Mesenchymal stem cell (in vitro differentiated cells and primary cell): ENCODE data around the gene CUL4A.

ENCODE experiments used
- DNase-seq: peaks from one replicate; pipeline ENCODE4 v3.0.0-alpha.2; 2013
- H2AFZ ChIP-seq: one replicate; pipeline ENCODE4 v1.6.1; 2013; ENCODE audit warnings: low read depth, mild to moderate bottlenecking, control low read depth, inconsistent platforms, low read length, moderate library complexity
- H2AK5ac ChIP-seq: 2 replicates; pipeline ENCODE4 v1.6.1; 2013; ENCODE audit warnings: low read length, moderate library complexity, mild to moderate bottlenecking, inconsistent platforms; ENCODE audit not compliant: severe bottlenecking
- H2BK120ac ChIP-seq: one replicate; pipeline ENCODE4 v1.6.1; 2013; ENCODE audit warnings: low read depth, mild to moderate bottlenecking, inconsistent platforms, low read length, moderate library complexity
- H2BK12ac ChIP-seq, 2 experiments: one replicate each; pipeline ENCODE4 v1.6.1; 2013; ENCODE audit warnings: inconsistent platforms in 2 of 2, low read length in 2 of 2, mild to moderate bottlenecking in 2 of 2, moderate library complexity in 2 of 2, control low read depth in 1 of 2
- H2BK15ac ChIP-seq: one replicate; pipeline ENCODE4 v1.6.1; 2013; ENCODE audit warnings: mild to moderate bottlenecking, low read depth, inconsistent platforms; ENCODE audit not compliant: poor library complexity, severe bottlenecking
- H2BK5ac ChIP-seq: 2 replicates; pipeline ENCODE4 v1.6.1; 2013; ENCODE audit warnings: low read depth, mild to moderate bottlenecking, low read length, control low read depth, inconsistent platforms; ENCODE audit not compliant: poor library complexity, severe bottlenecking
- H3K14ac ChIP-seq, 2 experiments: one replicate each; pipeline ENCODE4 v1.6.1; 2013; ENCODE audit warnings: inconsistent platforms in 2 of 2, low read length in 2 of 2, control low read depth in 1 of 2, mild to moderate bottlenecking in 1 of 2, moderate library complexity in 1 of 2
- H3K18ac ChIP-seq, 2 experiments: one replicate each; pipeline ENCODE4 v1.6.1; 2013; ENCODE audit warnings: inconsistent platforms in 2 of 2, low read length in 2 of 2, control low read depth in 1 of 2, low read depth in 1 of 2, mild to moderate bottlenecking in 1 of 2
- H3K23ac ChIP-seq, 2 experiments: one replicate each; pipeline ENCODE4 v1.6.1; 2013; ENCODE audit warnings: inconsistent platforms in 2 of 2, low read length in 2 of 2, mild to moderate bottlenecking in 2 of 2, moderate library complexity in 2 of 2, control low read depth in 1 of 2
- H3K27ac ChIP-seq: 2 replicates; pipeline ENCODE4 v1.5.1; 2013; ENCODE audit warnings: mild to moderate bottlenecking, moderate library complexity, low read length, control low read depth, inconsistent platforms; ENCODE audit not compliant: poor library complexity, severe bottlenecking
- H3K27me3 ChIP-seq, 2 experiments: 2 replicates each; pipeline versions ENCODE4 v1.6.1 to v1.7.0; 2013; ENCODE audit warnings: low read length in 2 of 2, mild to moderate bottlenecking in 2 of 2, moderate library complexity in 2 of 2, control low read depth in 1 of 2, inconsistent platforms in 1 of 2; ENCODE audit not compliant: control insufficient read depth in 1 of 2, insufficient read depth in 1 of 2
- H3K36me3 ChIP-seq, 2 experiments: 2 replicates each; pipeline versions ENCODE4 v1.6.1 to v1.7.0; 2013; ENCODE audit warnings: low read length in 2 of 2, control low read depth in 1 of 2, inconsistent platforms in 1 of 2, low read depth in 1 of 2, mild to moderate bottlenecking in 1 of 2; ENCODE audit not compliant: insufficient read depth in 2 of 2, control insufficient read depth in 1 of 2
- H3K4ac ChIP-seq, 2 experiments: one replicate each; pipeline ENCODE4 v1.6.1; 2013; ENCODE audit warnings: inconsistent platforms in 2 of 2, low read length in 2 of 2, mild to moderate bottlenecking in 2 of 2, moderate library complexity in 2 of 2, control low read depth in 1 of 2, low read depth in 1 of 2
- H3K4me1 ChIP-seq: 2 replicates; pipeline ENCODE4 v1.6.1; 2013; ENCODE audit warnings: low read depth, low read length, control low read depth; ENCODE audit not compliant: control insufficient read depth, insufficient read depth
- H3K4me2 ChIP-seq: 2 replicates; pipeline ENCODE4 v1.6.1; 2013; ENCODE audit warnings: low read length, mild to moderate bottlenecking, inconsistent platforms; ENCODE audit not compliant: poor library complexity, severe bottlenecking
- H3K4me3 ChIP-seq, 2 experiments: 2 replicates each; pipeline versions ENCODE4 v1.5.1 to v1.7.0; 2013; ENCODE audit warnings: low read length in 2 of 2, mild to moderate bottlenecking in 2 of 2, control low read depth in 1 of 2, low read depth in 1 of 2; ENCODE audit not compliant: insufficient read depth in 1 of 2
- H3K79me1 ChIP-seq: replicated peaks from 2 replicates; pipeline ENCODE4 v1.6.1; 2013; ENCODE audit warnings: mild to moderate bottlenecking, control low read depth, low read length, inconsistent platforms; ENCODE audit not compliant: poor library complexity, severe bottlenecking
- H3K9ac ChIP-seq: 2 replicates; pipeline ENCODE4 v1.7.0; 2013; ENCODE audit warnings: mild to moderate bottlenecking, low read length, moderate library complexity
- H3K9me3 ChIP-seq: 2 replicates; pipeline ENCODE4 v1.7.0; 2013; ENCODE audit warnings: mild to moderate bottlenecking, low read length; ENCODE audit not compliant: control insufficient read depth
- H4K8ac ChIP-seq: one replicate; pipeline ENCODE4 v1.6.1; 2013; ENCODE audit warnings: inconsistent platforms, mild to moderate bottlenecking, low read length, moderate library complexity
- H4K91ac ChIP-seq: one replicate; pipeline ENCODE4 v1.6.1; 2013; ENCODE audit warnings: mild to moderate bottlenecking, low read length, inconsistent platforms
- WGBS: methylation state at CpG from one replicate; pipeline ENCODE4 v1.1.7; 2013; ENCODE audit warnings: mixed read lengths; 5-methylcytosine and 5-hydroxymethylcytosine counted together

CUL4A gene

GRCh38 chr13:113179374-113180230 is 29.8 kb upstream of the CUL4A start:
- Histone ChIP-seq H3K36me3 (peaks cover 32 to 96% of the 10 kb centered on the region in 2 experiments), H3K9me3 (no peaks in the 10 kb centered on the region), H2BK12ac (peak overlapping the region; percentile 40 to 80), H3K4me1 (peaks cover 27% of the 10 kb centered on the region), H3K79me1 (peaks cover 10% of the 10 kb centered on the region), H3K4ac (peak overlapping the region in 1 of 2 experiments; percentile 22), H3K23ac (peak overlapping the region in 1 of 2 experiments; percentile 47), H2BK15ac (peak overlapping the region; percentile 44), H2BK120ac (no peak overlapping the region), H3K27ac (no peak overlapping the region), H2AFZ (no peak overlapping the region), H3K18ac (peak overlapping the region; percentile 31 to 57), H3K4me3 (no peak overlapping the region), H2BK5ac (no peak overlapping the region), H3K4me2 (no peak overlapping the region), H3K27me3 (no peaks in the 10 kb centered on the region), H3K9ac (no peak overlapping the region), H2AK5ac (peak overlapping the region; percentile 0), H4K8ac (no peak overlapping the region), H3K14ac (peak overlapping the region in 1 of 2 experiments; percentile 23), H4K91ac (peak overlapping the region; percentile 81)
- 68% methylated on average over 26 of the region's 28 CpGs for WGBS
- DNase-seq, result peak; percentile 96

- no peak overlapping the region for H3K9ac ChIP-seq
- no peak overlapping the region for H3K14ac ChIP-seq
- H3K27ac ChIP-seq, result peak overlapping the region; percentile 36
- no peak overlapping the region for H3K4me3 ChIP-seq
- 54% methylated on average over 4 of the region's 4 CpGs for WGBS
- no peak overlapping the region for H2AFZ ChIP-seq
- DNase-seq, result peak; percentile 58
- no peaks in the 10 kb centered on the region for H3K9me3 ChIP-seq
- no peak overlapping the region for H4K8ac ChIP-seq
- H3K4ac ChIP-seq, result no peak overlapping the region
- H2BK15ac ChIP-seq, result no peak overlapping the region
- no peak overlapping the region for H3K23ac ChIP-seq
- no peak overlapping the region for H3K4me2 ChIP-seq
- H2AK5ac ChIP-seq, result no peak overlapping the region
- no peak overlapping the region for H2BK120ac ChIP-seq
- H3K27me3 ChIP-seq, result no peaks in the 10 kb centered on the region
- peak overlapping the region in 1 of 2 experiments; percentile 0 for H3K18ac ChIP-seq
- H3K36me3 ChIP-seq, result peaks cover 14 to 80% of the 10 kb centered on the region in 2 experiments
- H2BK12ac ChIP-seq, result no peak overlapping the region
- peaks cover 36% of the 10 kb centered on the region for H3K4me1 ChIP-seq
- peaks cover 10% of the 10 kb centered on the region for H3K79me1 ChIP-seq
- H4K91ac ChIP-seq, result no peak overlapping the region
- no peak overlapping the region for H2BK5ac ChIP-seq
Measured at GRCh38 chr13:113182046-113182445, 27.4 kb upstream of the CUL4A start.

GRCh38 chr13:113183450-113184129 is 25.8 kb upstream of the CUL4A start:
- Histone ChIP-seq H3K9ac (no peak overlapping the region), H3K14ac (no peak overlapping the region), H3K18ac (no peak overlapping the region), H2AK5ac (no peak overlapping the region), H2BK5ac (no peak overlapping the region), H3K27ac (no peak overlapping the region), H3K4ac (no peak overlapping the region), H3K4me3 (no peak overlapping the region), H2BK12ac (peak overlapping the region in 1 of 2 experiments; percentile 25), H3K79me1 (peaks cover 10% of the 10 kb centered on the region), H3K23ac (no peak overlapping the region), H3K9me3 (no peaks in the 10 kb centered on the region), H2BK120ac (no peak overlapping the region), H4K91ac (no peak overlapping the region), H3K36me3 (peaks cover 18 to 74% of the 10 kb centered on the region in 2 experiments), H2BK15ac (no peak overlapping the region), H3K27me3 (no peaks in the 10 kb centered on the region), H4K8ac (no peak overlapping the region), H3K4me1 (peaks cover 42% of the 10 kb centered on the region), H3K4me2 (no peak overlapping the region), H2AFZ (no peak overlapping the region)
- 91% methylated on average over 14 of the region's 14 CpGs for WGBS
- peak; percentile 33 for DNase-seq
